Ishikawa (cell line): ENCODE data around the gene LLCFC1.

Source experiments
- CEBPB ChIP-seq: IDR thresholded peaks from 2 replicates; pipeline ENCODE4 v1.6.1; 2012
- CREB1 ChIP-seq: IDR thresholded peaks from 2 replicates; pipeline ENCODE4 v1.6.1; 2012; ENCODE audit warnings: low read depth
- EGR1 ChIP-seq: IDR thresholded peaks from 2 replicates; pipeline ENCODE4 v1.6.1; 2012
- EP300 ChIP-seq: IDR thresholded peaks from 2 replicates; pipeline ENCODE4 v1.6.1; 2012; ENCODE audit warnings: borderline replicate concordance
- FOXM1 ChIP-seq: IDR thresholded peaks from 2 replicates; pipeline ENCODE4 v1.6.1; 2012; ENCODE audit warnings: low read depth, borderline replicate concordance
- MAX ChIP-seq: IDR thresholded peaks from 2 replicates; pipeline ENCODE4 v1.6.1; 2012
- NFIC ChIP-seq: IDR thresholded peaks from 2 replicates; pipeline ENCODE4 v1.6.1; 2012
- RAD21 ChIP-seq: IDR thresholded peaks from 2 replicates; pipeline ENCODE4 v1.6.1; 2012; ENCODE audit warnings: low read depth
- REST ChIP-seq: IDR thresholded peaks from 2 replicates; pipeline ENCODE4 v1.6.1; 2012; ENCODE audit warnings: low read depth, mild to moderate bottlenecking
- TAF1 ChIP-seq: IDR thresholded peaks from 2 replicates; pipeline ENCODE4 v1.6.1; 2012; ENCODE audit warnings: low read depth, mild to moderate bottlenecking
- TCF12 ChIP-seq: IDR thresholded peaks from 2 replicates; pipeline ENCODE4 v1.6.1; 2012; ENCODE audit warnings: low read depth
- TEAD4 ChIP-seq: IDR thresholded peaks from 2 replicates; pipeline ENCODE4 v1.6.1; 2012
- YY1 ChIP-seq: IDR thresholded peaks from 2 replicates; pipeline ENCODE4 v1.6.1; 2012; ENCODE audit warnings: low read depth
- ZBTB7A ChIP-seq: IDR thresholded peaks from 2 replicates; pipeline ENCODE4 v1.6.1; 2012; ENCODE audit warnings: low read depth
- TF ChIP-seq, protein P1 (sequence below): IDR thresholded peaks from 2 replicates; pipeline ENCODE4 v1.6.1; 2012

The LLCFC1 gene

GRCh38 chr7:142939226-142939910 is at the start of gene LLCFC1:
Gene LLCFC1 (plus strand): TSS chr7:142939484. CDS start chr7:142939622, 138 bp downstream.
- TF ChIP-seq TEAD4: no peak
- TF ChIP-seq TCF12: no peak
- peak; percentile 42 for TF ChIP-seq RAD21
- no peak for TF ChIP-seq MAX

GRCh38 chr7:142889816-142890215 is 49.5 kb upstream of the LLCFC1 start:
- TF ChIP-seq MAX: no peak
- no peak for TF ChIP-seq REST
- no peak for TF ChIP-seq EGR1
- no peak for TF ChIP-seq NFIC
- TF ChIP-seq TAF1: no peak
- TF ChIP-seq, protein P1, sequence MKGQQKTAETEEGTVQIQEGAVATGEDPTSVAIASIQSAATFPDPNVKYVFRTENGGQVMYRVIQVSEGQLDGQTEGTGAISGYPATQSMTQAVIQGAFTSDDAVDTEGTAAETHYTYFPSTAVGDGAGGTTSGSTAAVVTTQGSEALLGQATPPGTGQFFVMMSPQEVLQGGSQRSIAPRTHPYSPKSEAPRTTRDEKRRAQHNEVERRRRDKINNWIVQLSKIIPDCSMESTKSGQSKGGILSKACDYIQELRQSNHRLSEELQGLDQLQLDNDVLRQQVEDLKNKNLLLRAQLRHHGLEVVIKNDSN: no peak
- no peak for TF ChIP-seq RAD21
- TF ChIP-seq FOXM1: no peak
- TF ChIP-seq TEAD4: no peak

- TF ChIP-seq TEAD4 (no peak), FOXM1 (no peak), NFIC (no peak), REST (no peak), ZBTB7A (no peak), RAD21 (no peak), EP300 (no peak), EGR1 (no peak), MAX (no peak), TAF1 (no peak), YY1 (no peak)
Observed at GRCh38 chr7:142890874-142891485, 48.3 kb upstream of the LLCFC1 start.

DNA sequence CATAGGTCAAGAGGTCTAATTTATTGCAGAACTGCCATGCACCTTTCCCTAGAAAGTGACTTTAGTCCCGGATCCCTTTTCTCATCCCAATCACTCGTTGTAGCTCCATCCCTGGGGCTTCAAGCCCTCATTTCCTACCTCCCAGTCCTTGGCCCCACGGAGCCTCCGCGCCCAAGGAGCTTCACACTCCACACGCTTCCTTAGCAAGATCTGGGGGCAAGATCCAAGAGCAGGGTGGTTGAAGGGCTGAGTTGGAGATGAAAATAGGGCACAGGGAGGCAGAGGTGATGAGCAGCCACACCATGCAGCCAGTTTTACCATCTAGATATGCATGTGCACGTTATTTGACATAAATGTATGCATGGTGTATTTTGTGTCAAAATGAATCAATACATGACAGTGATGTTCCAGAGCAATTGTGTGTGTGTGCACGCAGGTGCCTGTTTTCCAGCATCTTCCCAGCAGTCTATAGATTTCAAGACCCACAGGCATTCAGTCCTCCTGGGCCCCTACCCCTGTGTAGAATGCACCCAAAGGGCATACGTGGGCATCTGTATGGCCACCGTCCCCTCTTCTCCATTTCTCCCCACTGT is 47.7 kb upstream of the LLCFC1 start:
- TF ChIP-seq NFIC: no peak
- TF ChIP-seq EP300: no peak
- TF ChIP-seq TEAD4: no peak
- no peak for TF ChIP-seq MAX
- TF ChIP-seq TAF1: no peak
- TF ChIP-seq CEBPB: no peak
- no peak for TF ChIP-seq REST
- TF ChIP-seq CREB1: no peak
- no peak for TF ChIP-seq EGR1
- no peak for TF ChIP-seq ZBTB7A
- TF ChIP-seq, protein P1: no peak
- no peak for TF ChIP-seq TCF12
- no peak for TF ChIP-seq RAD21
- TF ChIP-seq FOXM1: no peak
- no peak for TF ChIP-seq YY1
